GM12874 (cell line): ENCODE measurements around the gene THBS1.

ENCODE experiments used
- CTCF ChIP-seq: IDR thresholded peaks from 2 replicates; pipeline ENCODE4 v1.5.1; 2011; ENCODE audit warnings: low read depth, mild to moderate bottlenecking, control low read depth, low read length, moderate library complexity; ENCODE audit not compliant: insufficient read depth

Gene THBS1

GRCh38 chr15:39610665-39611064, 29.8 kb downstream of the THBS1 start:
- no peak for TF ChIP-seq CTCF

GRCh38 chr15:39613271-39613670, 32.4 kb downstream of the THBS1 start:
- no peak for TF ChIP-seq CTCF

GRCh38 chr15:39613861-39614260, 33.0 kb downstream of the THBS1 start:
- no peak for TF ChIP-seq CTCF

GRCh38 chr15:39616731-39617455, 36.0 kb downstream of the THBS1 start:
- TF ChIP-seq CTCF = no peak

GRCh38 chr15:39618063-39618823, 37.4 kb downstream of the THBS1 start:
- TF ChIP-seq CTCF = no peak

- no peak for TF ChIP-seq CTCF
These were observed 40.3 kb downstream of the THBS1 start for GRCh38 chr15:39621210-39621609.

- no peak for TF ChIP-seq CTCF
These were observed 41.1 kb downstream of the THBS1 start for GRCh38 chr15:39621976-39622375.
